ENCODE measurements around the gene NTHL1.

NTHL1 gene

GRCh38 chr16:2008009-2008526 lies 39.6 kb downstream of the NTHL1 start:
- no peak for DNase-seq (ENCODE audit: low read depth in 2 of 2)

GRCh38 chr16:2007081-2007836 lies 40.4 kb downstream of the NTHL1 start:
- DNase-seq (ENCODE audit: low read depth in 2 of 2) = no peak

GRCh38 chr16:2006317-2006716 lies 41.3 kb downstream of the NTHL1 start:
- DNase-seq (ENCODE audit: low read depth in 2 of 2) = no peak

- DNase-seq (ENCODE audit: low read depth in 2 of 2) = no peak
Observed at GRCh38 chr16:2005646-2006045, 42.0 kb downstream of the NTHL1 start.

GRCh38 chr16:2004795-2005517 lies 42.7 kb downstream of the NTHL1 start:
- DNase-seq (ENCODE audit: low read depth in 2 of 2) = no peak

GRCh38 chr16:2003827-2004641 lies 43.6 kb downstream of the NTHL1 start:
- peak; percentile 71 to 85 for DNase-seq (ENCODE audit: low read depth in 2 of 2)

- DNase-seq (ENCODE audit: low read depth in 2 of 2) = no peak
Observed at GRCh38 chr16:2003231-2003826, 44.3 kb downstream of the NTHL1 start.

- DNase-seq (ENCODE audit: low read depth in 2 of 2) = no peak
Observed at GRCh38 chr16:2002406-2003230, 45.0 kb downstream of the NTHL1 start.

- DNase-seq (ENCODE audit: low read depth in 2 of 2) = no peak
Observed at GRCh38 chr16:2001456-2002355, 45.9 kb downstream of the NTHL1 start.

- no peak for DNase-seq (ENCODE audit: low read depth in 2 of 2)
Observed at GRCh38 chr16:2001035-2001434, 46.6 kb downstream of the NTHL1 start.

GRCh38 chr16:1999866-2000514 lies 47.6 kb downstream of the NTHL1 start:
- DNase-seq (ENCODE audit: low read depth in 2 of 2) = no peak

- no peak for DNase-seq (ENCODE audit: low read depth in 2 of 2)
Observed at GRCh38 chr16:1998852-1999801, 48.5 kb downstream of the NTHL1 start.

- DNase-seq (ENCODE audit: low read depth in 2 of 2) = no peak
Observed at GRCh38 chr16:1998360-1998835, 49.2 kb downstream of the NTHL1 start.

GRCh38 chr16:1997494-1998359 lies 49.9 kb downstream of the NTHL1 start:
- DNase-seq (ENCODE audit: low read depth in 2 of 2) = no peak

GRCh38 chr16:1993731-1994131 lies 53.9 kb downstream of the NTHL1 start:
- DNase-seq (ENCODE audit: low read depth in 2 of 2) = no peak

GRCh38 chr16:1992704-1993317 lies 54.8 kb downstream of the NTHL1 start:
- DNase-seq (ENCODE audit: low read depth in 2 of 2) = no peak
